Left lung (tissue), 10 donors: ENCODE results near the gene ITGA11. TPM values are rescaled to one million over a fixed set of nuclear protein-coding genes. Genes with fewer than 3 reads are reported as not detected.

ENCODE experiments used
- ATAC-seq: fragments of 200-7000 bp; cut with Tn5 transposase; one replicate; pipeline ENCODE4 v1.9.1; 2020; ENCODE audit warnings: moderate library complexity
- DNase-seq, 4 donors: peaks; one replicate each; pipeline ENCODE4 v3.0.0-alpha.2; 2013 to 2020
- H3K27ac ChIP-seq, 2 donors: fragments of 200-600 bp; sonication (generic) in 1 of 2; one replicate each; pipeline versions ENCODE4 v1.5.0 to v1.8.0; 2020 to 2021
- H3K27me3 ChIP-seq, 2 donors: fragments of 200-600 bp; sonication (generic) in 1 of 2; one replicate each; pipeline versions ENCODE4 v1.5.0 to v1.8.0; 2020 to 2021
- H3K36me3 ChIP-seq, 2 donors: fragments of 200-600 bp; sonication (generic) in 1 of 2; one replicate each; pipeline versions ENCODE4 v1.5.0 to v1.8.0; 2020 to 2021
- H3K4me1 ChIP-seq, 2 donors: fragments of 200-600 bp; one replicate each; pipeline ENCODE4 v1.8.0; 2021
- H3K4me3 ChIP-seq, 2 donors: fragments of 200-600 bp; sonication (generic) in 1 of 2; one replicate each; pipeline versions ENCODE4 v1.5.0 to v1.8.0; 2020 to 2021; ENCODE audit warnings: mild to moderate bottlenecking in 1 of 2
- H3K9me3 ChIP-seq, 2 donors: fragments of 200-600 bp; sonication (generic) in 1 of 2; one replicate each; pipeline versions ENCODE4 v1.5.0 to v1.8.0; 2020 to 2021
- intact Hi-C, 2 donors: fragments of 100-400 bp; cut with DNase I; formaldehyde crosslinking; loops; one replicate each; pipeline versions ENCODE4 v1.11.2 to v1.14.2; 2022
- polyA plus RNA-seq, 6 donors: library from polyadenylated mRNA; unstranded; fragments of 120-200 nt; gene quantifications; one replicate each; pipeline ENCODE4 v1.2.1, GENCODE V29; 2013; ENCODE audit not compliant: insufficient read length in 6 of 6
- total RNA-seq, 2 donors: library from RNA; stranded (reverse); fragmentation: NEBNext Ultra II Directional; extraction: Animal tissue kit (Norgen Biotek cat#: 25700); gene quantifications; one replicate each; pipeline ENCODE4 v1.2.1, GENCODE V29; 2021
- TF ChIP-seq, protein P1 (sequence below), 2 donors: fragments of 200-600 bp; sonication (generic) in 1 of 2; IDR thresholded peaks; one replicate each; pipeline versions ENCODE4 v1.5.0 to v1.8.0; 2021; ENCODE audit warnings: antibody characterized with exemption in 2 of 2
- donor health status: DM: no; HTN: yes; CAD: no.
- donor health status: DM: no; HTN: no; CAD: no.

The ITGA11 gene
- total and polyA plus RNA-seq, 8 donors, result 1.1 to 7.3 (median 1.8) TPM

DNA sequence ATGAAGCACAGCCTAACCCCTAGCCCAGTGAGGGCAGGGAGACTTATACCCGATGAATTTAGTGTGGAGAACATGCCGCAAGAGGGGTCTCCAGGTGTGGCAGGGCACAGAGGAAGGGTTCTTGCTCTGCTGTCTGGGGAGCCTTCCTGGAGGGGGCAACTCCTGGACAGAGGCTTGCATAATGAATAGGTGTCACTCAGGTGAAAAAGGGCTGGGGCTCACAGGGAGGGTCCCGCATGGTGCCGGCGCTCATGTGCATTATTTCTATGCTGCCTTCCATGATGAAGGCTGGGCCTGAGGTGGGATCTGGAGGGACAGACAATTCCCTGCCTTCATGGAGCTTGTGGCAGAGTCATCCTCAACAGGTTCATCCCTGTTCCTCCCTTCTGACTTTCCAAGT is 51.5 kb downstream of the ITGA11 start:
- Histone ChIP-seq H3K27ac (no peak overlapping the region), H3K4me3 (no peak overlapping the region), H3K27me3 (no peaks in the 10 kb centered on the region), H3K9me3 (no peaks in the 10 kb centered on the region), H3K36me3 (no peaks in the 10 kb centered on the region), H3K4me1 (peaks cover 0 to 9% of the 10 kb centered on the region in 2 donors)
- no peak for ATAC-seq
- intact Hi-C loops, result loop anchor here in 1 of 2 donors (10.0 kb wide), 1 partner anchor 76 kb away; no protein-coding TSS in a partner anchor
- TF ChIP-seq, protein P1, sequence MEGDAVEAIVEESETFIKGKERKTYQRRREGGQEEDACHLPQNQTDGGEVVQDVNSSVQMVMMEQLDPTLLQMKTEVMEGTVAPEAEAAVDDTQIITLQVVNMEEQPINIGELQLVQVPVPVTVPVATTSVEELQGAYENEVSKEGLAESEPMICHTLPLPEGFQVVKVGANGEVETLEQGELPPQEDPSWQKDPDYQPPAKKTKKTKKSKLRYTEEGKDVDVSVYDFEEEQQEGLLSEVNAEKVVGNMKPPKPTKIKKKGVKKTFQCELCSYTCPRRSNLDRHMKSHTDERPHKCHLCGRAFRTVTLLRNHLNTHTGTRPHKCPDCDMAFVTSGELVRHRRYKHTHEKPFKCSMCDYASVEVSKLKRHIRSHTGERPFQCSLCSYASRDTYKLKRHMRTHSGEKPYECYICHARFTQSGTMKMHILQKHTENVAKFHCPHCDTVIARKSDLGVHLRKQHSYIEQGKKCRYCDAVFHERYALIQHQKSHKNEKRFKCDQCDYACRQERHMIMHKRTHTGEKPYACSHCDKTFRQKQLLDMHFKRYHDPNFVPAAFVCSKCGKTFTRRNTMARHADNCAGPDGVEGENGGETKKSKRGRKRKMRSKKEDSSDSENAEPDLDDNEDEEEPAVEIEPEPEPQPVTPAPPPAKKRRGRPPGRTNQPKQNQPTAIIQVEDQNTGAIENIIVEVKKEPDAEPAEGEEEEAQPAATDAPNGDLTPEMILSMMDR (IDR thresholded peaks at IDR 0.05), result no peak
- DNase-seq, result no peak

DNA sequence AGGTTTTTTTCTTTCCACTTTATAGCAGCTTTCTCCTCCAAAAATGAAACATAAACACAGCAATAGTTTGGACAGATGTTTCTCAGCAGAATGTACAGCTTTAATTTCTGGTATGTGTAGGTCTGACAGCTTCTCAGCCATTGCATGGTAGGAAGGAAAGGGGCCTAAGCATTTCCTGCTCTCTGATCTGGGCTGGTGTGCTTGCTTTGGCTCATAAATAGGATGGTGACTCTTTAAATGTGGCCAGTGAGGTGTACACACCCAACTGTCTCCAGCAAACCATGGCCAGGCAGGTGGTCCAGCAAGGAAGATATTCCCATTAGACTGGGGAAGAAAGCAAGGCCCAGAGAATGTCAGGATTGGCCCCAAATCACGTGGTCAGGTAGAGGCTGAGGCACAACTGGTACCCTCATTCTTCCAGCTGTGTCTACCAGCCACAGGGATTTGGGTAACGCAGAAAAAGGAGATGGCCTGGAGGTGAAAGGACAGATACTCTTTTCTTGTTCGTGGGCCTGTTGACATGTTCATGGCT is 52.1 kb downstream of the ITGA11 start:
- intact Hi-C loops, result loop anchor here in 1 of 2 donors (10.0 kb wide), 1 partner anchor 75 kb away; no protein-coding TSS in a partner anchor

DNA sequence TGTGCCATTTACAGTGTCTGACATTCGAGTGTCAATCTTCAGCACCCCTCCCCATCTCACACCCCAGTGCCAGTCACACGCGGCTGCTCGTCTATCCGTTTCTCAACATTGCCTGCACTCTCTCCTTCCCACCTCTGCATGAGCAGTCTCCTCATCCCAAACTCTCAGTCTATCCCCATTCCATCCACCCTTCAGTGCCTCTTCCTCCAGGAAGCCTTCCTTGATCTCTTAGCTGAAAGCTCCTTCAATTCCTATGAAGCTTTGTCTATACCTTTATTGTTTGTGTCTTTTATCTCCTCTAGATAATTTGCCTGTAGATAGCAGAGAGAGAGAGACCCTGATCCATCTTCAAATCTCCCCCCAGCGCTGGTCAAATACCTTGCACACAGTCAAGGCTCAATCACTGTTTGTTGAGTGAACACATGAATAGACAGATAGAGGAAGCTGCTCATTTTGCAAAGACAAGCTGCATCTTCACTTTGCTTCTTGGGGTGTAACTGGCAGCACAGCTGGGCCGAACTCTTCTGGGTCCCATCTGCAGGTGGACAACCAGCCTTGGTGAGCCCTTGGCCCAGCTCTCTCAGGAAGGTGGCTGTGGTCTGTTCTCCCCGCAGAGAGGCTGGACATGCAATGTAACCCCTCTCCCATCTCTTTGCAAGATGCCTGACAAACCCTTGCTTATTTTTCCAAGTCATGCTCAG is 52.8 kb downstream of the ITGA11 start:
- Histone ChIP-seq H3K27me3 (no peaks in the 10 kb centered on the region), H3K4me1 (peaks cover 0 to 5% of the 10 kb centered on the region in 2 donors), H3K4me3 (no peak overlapping the region), H3K36me3 (no peaks in the 10 kb centered on the region), H3K9me3 (no peaks in the 10 kb centered on the region), H3K27ac (no peak overlapping the region)
- DNase-seq (peak in 1 of 4 donors; percentile 10), ATAC-seq (no peak)
- intact Hi-C loops, result no loop called here
- TF ChIP-seq, protein P1 (IDR thresholded peaks at IDR 0.05), result no peak

More for the DNA sequence above, 52.1 kb downstream of the ITGA11 start:
- Histone ChIP-seq H3K9me3 (no peaks in the 10 kb centered on the region), H3K27me3 (no peaks in the 10 kb centered on the region), H3K27ac (no peak overlapping the region), H3K4me1 (peaks cover 0 to 9% of the 10 kb centered on the region in 2 donors), H3K4me3 (no peak overlapping the region), H3K36me3 (no peaks in the 10 kb centered on the region)
- no peak for ATAC-seq
- TF ChIP-seq, protein P1 (IDR thresholded peaks at IDR 0.05), result no peak
- no peak for DNase-seq

DNA sequence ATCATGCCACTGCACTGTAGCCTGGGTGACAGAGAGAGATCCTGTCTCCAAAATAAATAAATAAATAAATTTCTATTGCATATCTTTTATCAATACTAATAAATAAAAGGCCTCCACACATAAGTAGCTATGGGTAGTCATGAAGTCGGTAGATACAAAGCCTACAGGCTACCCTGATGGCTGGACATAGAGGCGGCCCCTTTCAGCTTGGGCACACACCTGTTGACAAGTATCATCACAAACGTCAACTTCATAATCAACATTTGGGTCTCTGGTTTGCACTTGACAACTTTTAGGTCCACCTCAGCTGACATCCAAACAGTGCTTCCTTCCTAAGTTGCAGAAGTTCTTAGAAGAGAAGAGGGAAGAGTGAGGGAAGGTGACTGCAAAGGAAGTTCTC is 53.4 kb downstream of the ITGA11 start:
- Histone ChIP-seq H3K4me1 (no peaks in the 10 kb centered on the region), H3K27me3 (no peaks in the 10 kb centered on the region), H3K27ac (no peak overlapping the region), H3K4me3 (no peak overlapping the region), H3K9me3 (no peaks in the 10 kb centered on the region), H3K36me3 (no peaks in the 10 kb centered on the region)
- TF ChIP-seq, protein P1 (IDR thresholded peaks at IDR 0.05), result no peak
- ATAC-seq, result no peak
- intact Hi-C loops, result no loop called here
- DNase-seq, result no peak

DNA sequence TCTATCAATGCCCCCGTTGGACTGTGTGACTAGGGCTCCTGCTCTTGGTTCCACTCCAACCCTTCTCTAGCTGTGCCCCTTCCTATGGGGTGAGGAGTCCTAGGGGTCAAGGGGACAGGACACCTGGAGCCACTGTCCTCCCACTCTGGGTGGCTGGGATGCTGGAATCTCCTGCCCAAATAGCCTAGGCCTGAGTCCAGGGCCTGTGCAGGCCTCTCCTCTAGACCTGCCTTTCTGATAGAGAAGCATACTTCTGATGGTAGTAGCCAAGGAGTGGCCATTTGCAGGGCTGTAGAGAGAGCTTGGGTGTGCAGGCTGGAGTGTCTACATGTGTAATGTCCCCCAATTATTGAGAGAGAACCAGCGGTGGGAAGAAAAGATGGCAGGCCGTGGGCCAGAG is 54.2 kb downstream of the ITGA11 start:
- no peak for ATAC-seq
- DNase-seq, result no peak
- no peak overlapping the region for H3K4me3 ChIP-seq
- no peaks in the 10 kb centered on the region for H3K4me1 ChIP-seq
- H3K36me3 ChIP-seq, result no peaks in the 10 kb centered on the region
- H3K27ac ChIP-seq, result no peak overlapping the region
- H3K9me3 ChIP-seq, result no peaks in the 10 kb centered on the region
- H3K27me3 ChIP-seq, result no peaks in the 10 kb centered on the region
- TF ChIP-seq, protein P1 (IDR thresholded peaks at IDR 0.05), result no peak
- intact Hi-C loops, result no loop called here
